Stimulated activated CD4-positive, alpha-beta T cell treated with anti-CD3 and anti-CD28 coated beads, Interleukin-15, amount 100 ng/mL, for 24 hours (primary cell): Measurements from ENCODE around the gene RBM4B.

Experiments
- DNase-seq: peaks from one replicate; pipeline ENCODE4 v3.0.0-alpha.2; 2020

Gene RBM4B

GRCh38 chr11:66638177-66639065 lies 39.3 kb downstream of the RBM4B start, which contains the start of gene RBM4:
Gene RBM4, plus strand, starts transcription at chr11:66638703. Its CDS starts 1,009 bp downstream, at chr11:66639712.
- DNase-seq: peak; percentile 96

GRCh38 chr11:66637557-66638176 lies 40.0 kb downstream of the RBM4B start:
- no peak for DNase-seq

GRCh38 chr11:66636411-66636810 lies 41.3 kb downstream of the RBM4B start:
- no peak for DNase-seq

- DNase-seq: no peak
Observed at GRCh38 chr11:66632952-66633351, 44.7 kb downstream of the RBM4B start.

- DNase-seq: no peak
Observed at GRCh38 chr11:66631883-66632282, 45.8 kb downstream of the RBM4B start.

GRCh38 chr11:66629356-66629755 lies 48.3 kb downstream of the RBM4B start:
- no peak for DNase-seq

GRCh38 chr11:66628061-66628603 lies 49.6 kb downstream of the RBM4B start:
- no peak for DNase-seq

- no peak for DNase-seq
Observed at GRCh38 chr11:66626926-66627325, 50.8 kb downstream of the RBM4B start.

GRCh38 chr11:66626382-66626781 lies 51.3 kb downstream of the RBM4B start:
- no peak for DNase-seq

GRCh38 chr11:66625752-66626149 lies 51.9 kb downstream of the RBM4B start:
- DNase-seq: no peak

- no peak for DNase-seq
Observed at GRCh38 chr11:66625041-66625751, 52.5 kb downstream of the RBM4B start.

- no peak for DNase-seq
Observed at GRCh38 chr11:66624450-66624849, 53.2 kb downstream of the RBM4B start.

- DNase-seq: no peak
Observed at GRCh38 chr11:66619080-66619554, 58.6 kb downstream of the RBM4B start.

- DNase-seq: peak; percentile 28
Observed at GRCh38 chr11:66617155-66617834, 60.4 kb downstream of the RBM4B start.

GRCh38 chr11:66616379-66617154 lies 61.1 kb downstream of the RBM4B start, which contains the start of gene RBM14:
Gene RBM14, plus strand, starts transcription at chr11:66616630. Its CDS starts 91 bp downstream, at chr11:66616721.
- DNase-seq: peak; percentile 99
